ENCODE data around the gene MXRA7.

DNA sequence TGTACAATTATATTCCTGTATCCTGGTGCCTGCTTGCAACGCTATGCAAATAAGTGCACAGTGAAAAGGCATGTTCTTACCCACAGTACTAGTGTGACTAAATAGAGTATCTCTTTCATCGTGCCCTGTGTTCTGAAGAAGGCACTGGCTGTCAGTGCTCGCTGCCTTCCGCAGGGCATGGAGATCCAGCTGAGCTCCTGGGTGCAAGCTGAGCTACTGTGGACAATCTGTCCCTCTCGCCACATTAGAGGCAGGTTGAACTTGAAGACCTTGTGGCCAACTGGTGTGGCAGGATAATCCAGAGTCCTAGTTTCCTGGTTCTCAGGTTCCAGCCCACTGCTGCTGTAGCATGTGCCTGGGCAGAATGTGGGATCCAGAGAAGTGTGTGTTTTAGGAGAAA lies 65.3 kb downstream of the MXRA7 start:
- peak in 2 of 3 donors; percentile 66 to 68 for TF ChIP-seq POLR2AphosphoS5 (IDR thresholded peaks at IDR 0.05)
- TF ChIP-seq POLR2A (IDR thresholded peaks at IDR 0.05), result no peak

Data from stomach (tissue), 4 donors.